Measurements from ENCODE around the gene PPL.

PPL gene

DNA sequence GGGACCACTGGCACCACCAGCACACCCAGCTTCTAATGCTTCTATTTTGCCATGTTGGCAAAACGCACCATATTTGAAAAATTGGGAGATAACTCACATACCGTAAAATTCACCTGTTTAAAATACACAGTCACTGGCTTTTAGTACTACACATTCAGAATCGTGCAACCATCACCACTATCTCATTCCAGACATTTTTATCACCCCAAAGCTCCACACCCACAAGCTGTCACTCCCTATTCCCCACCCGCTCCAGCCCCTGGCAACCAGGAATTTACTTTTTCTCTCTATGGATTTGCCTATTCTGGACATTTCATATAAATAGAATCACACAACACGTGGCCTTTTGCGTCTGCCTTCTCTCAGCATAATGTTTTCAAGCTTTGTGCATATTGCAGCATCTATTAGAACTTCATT, 25.0 kb downstream of the PPL start:
- Histone ChIP-seq H3K79me2 (peaks cover 4% of the 10 kb centered on the region), H3K9me3 (ENCODE audit: control insufficient read depth, low read length) (no peaks in the 10 kb centered on the region), H3K4me2 (ENCODE audit: low read length) (no peak overlapping the region), H3K27me3 (ENCODE audit: control insufficient read depth, insufficient read depth, low read length) (no peaks in the 10 kb centered on the region), H3K4me3 (ENCODE audit: low read depth, low read length) (no peak overlapping the region), H2AFZ (no peak overlapping the region), H3K9ac (no peak overlapping the region), H3K27ac (no peak overlapping the region), H3K4me1 (no peaks in the 10 kb centered on the region), H3K36me3 (ENCODE audit: control insufficient read depth, insufficient read depth, low read length) (no peaks in the 10 kb centered on the region)
- TF ChIP-seq CTCF (IDR thresholded peaks at IDR 0.05), result no peak

DNA sequence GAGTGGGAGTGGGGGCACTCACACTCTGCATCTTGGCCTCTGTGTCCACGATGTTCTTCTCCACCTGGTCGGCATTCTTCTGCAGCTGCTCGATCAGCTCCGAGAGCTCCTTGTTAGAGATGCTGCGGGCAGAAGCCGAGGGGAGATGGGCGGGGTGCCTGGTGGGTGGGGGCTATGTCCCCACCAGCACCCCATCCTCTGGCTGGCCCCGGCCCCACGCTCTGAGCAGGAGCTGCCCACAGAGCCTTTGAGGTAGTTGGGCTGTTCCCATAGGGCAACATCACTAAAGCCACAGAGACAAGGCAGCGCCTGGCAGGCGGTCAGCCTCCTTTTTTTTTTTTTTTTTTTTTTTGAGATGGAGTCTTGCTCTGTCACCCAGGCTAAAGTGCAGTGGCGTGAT, 26.1 kb downstream of the PPL start:
- TF ChIP-seq CTCF (IDR thresholded peaks at IDR 0.05), result no peak
- H3K36me3 ChIP-seq (ENCODE audit: control insufficient read depth, insufficient read depth, low read length), result no peaks in the 10 kb centered on the region

DNA sequence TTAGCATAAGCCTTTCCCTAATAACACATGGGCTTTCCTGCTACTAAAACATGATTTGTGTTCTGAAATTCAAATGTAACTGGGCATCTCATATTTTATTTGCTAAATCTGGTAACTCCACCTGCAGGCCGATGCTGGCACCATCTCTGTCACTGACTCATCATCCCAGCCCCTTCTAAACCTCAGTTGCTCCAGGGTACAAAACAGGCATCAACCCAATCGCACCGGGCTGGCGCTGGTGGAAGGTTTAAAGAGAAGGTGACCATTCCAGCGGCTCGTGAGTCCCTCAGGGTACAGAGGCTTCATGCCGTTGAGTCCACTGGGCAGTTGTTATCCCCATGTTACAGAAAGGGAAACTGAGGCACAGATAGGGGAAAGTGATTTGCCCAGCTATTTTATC, 27.1 kb downstream of the PPL start:
- Histone ChIP-seq H3K4me3 (ENCODE audit: low read depth, low read length) (no peak overlapping the region), H3K27me3 (ENCODE audit: control insufficient read depth, insufficient read depth, low read length) (no peaks in the 10 kb centered on the region), H2AFZ (no peak overlapping the region), H3K79me2 (no peaks in the 10 kb centered on the region), H3K9me3 (ENCODE audit: control insufficient read depth, low read length) (no peaks in the 10 kb centered on the region), H3K27ac (no peak overlapping the region), H3K36me3 (ENCODE audit: control insufficient read depth, insufficient read depth, low read length) (no peaks in the 10 kb centered on the region), H3K4me1 (no peaks in the 10 kb centered on the region), H3K9ac (no peak overlapping the region), H3K4me2 (ENCODE audit: low read length) (no peak overlapping the region)
- TF ChIP-seq CTCF (IDR thresholded peaks at IDR 0.05), result no peak

More for the DNA sequence above, 26.1 kb downstream of the PPL start:
- Histone ChIP-seq H3K27ac (no peak overlapping the region), H3K4me3 (ENCODE audit: low read depth, low read length) (no peak overlapping the region), H3K27me3 (ENCODE audit: control insufficient read depth, insufficient read depth, low read length) (no peaks in the 10 kb centered on the region), H3K9ac (no peak overlapping the region), H3K4me1 (no peaks in the 10 kb centered on the region), H3K9me3 (ENCODE audit: control insufficient read depth, low read length) (no peaks in the 10 kb centered on the region), H3K4me2 (ENCODE audit: low read length) (no peak overlapping the region), H3K79me2 (peaks cover 4% of the 10 kb centered on the region), H2AFZ (no peak overlapping the region)

DNA sequence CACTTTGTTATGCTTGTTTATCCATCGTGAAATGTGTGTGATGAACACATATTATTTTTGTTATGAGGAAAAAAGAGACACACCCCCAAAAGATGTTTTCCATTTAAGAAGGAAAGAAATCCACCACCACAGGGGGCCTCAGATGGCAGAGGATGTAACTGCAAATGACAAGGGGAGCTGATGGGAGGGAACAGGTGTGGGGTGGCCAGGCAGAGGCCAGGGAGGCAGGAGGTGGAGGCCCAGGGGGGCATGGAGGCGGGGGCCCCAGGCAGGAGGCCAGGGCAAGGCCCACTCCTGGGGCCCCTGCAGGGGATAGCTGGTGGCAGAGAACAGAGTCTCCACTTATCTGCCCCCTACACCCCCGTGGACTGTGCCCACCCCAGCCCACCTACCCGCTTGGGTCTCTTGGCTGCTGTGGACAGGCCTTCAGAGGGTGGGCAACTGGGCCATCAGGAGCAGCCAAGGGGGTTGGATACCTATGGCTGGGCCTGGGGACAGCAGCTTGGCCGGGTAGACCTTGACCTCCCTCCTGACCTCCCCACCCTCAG, 28.0 kb downstream of the PPL start:
- Histone ChIP-seq H3K79me2 (no peaks in the 10 kb centered on the region), H3K4me2 (ENCODE audit: low read length) (no peak overlapping the region), H3K9ac (no peak overlapping the region), H3K4me1 (no peaks in the 10 kb centered on the region), H3K36me3 (ENCODE audit: control insufficient read depth, insufficient read depth, low read length) (no peaks in the 10 kb centered on the region), H3K9me3 (ENCODE audit: control insufficient read depth, low read length) (no peaks in the 10 kb centered on the region), H3K27me3 (ENCODE audit: control insufficient read depth, insufficient read depth, low read length) (no peaks in the 10 kb centered on the region), H3K4me3 (ENCODE audit: low read depth, low read length) (no peak overlapping the region), H3K27ac (no peak overlapping the region), H2AFZ (no peak overlapping the region)
- TF ChIP-seq CTCF (IDR thresholded peaks at IDR 0.05), result no peak

- Histone ChIP-seq H3K4me1 (no peaks in the 10 kb centered on the region), H3K79me2 (no peaks in the 10 kb centered on the region), H2AFZ (no peak overlapping the region), H3K9me3 (ENCODE audit: control insufficient read depth, low read length) (no peaks in the 10 kb centered on the region), H3K4me2 (ENCODE audit: low read length) (no peak overlapping the region), H3K9ac (no peak overlapping the region), H3K27me3 (ENCODE audit: control insufficient read depth, insufficient read depth, low read length) (no peaks in the 10 kb centered on the region), H3K4me3 (ENCODE audit: low read depth, low read length) (no peak overlapping the region), H3K36me3 (ENCODE audit: control insufficient read depth, insufficient read depth, low read length) (no peaks in the 10 kb centered on the region), H3K27ac (no peak overlapping the region)
- no peak for TF ChIP-seq CTCF (IDR thresholded peaks at IDR 0.05)
Measured at GRCh38 chr16:4904942-4905615, 31.9 kb downstream of the PPL start.
